Upper lobe of right lung (tissue), 1 donor: ENCODE measurements around the gene CNTNAP5. TPM values are rescaled to one million over a fixed set of nuclear protein-coding genes. Genes with fewer than 3 reads are reported as not detected.

Experiments
- ATAC-seq: fragments of 200-7000 bp; cut with Tn5 transposase; one replicate; pipeline ENCODE4 v1.9.1; 2020; ENCODE audit warnings: mild to moderate bottlenecking, moderate library complexity
- DNase-seq: peaks from one replicate; pipeline ENCODE4 v3.0.0-alpha.2; 2020
- H3K27ac ChIP-seq: fragments of 200-600 bp; one replicate; pipeline ENCODE4 v1.8.0; 2022
- H3K27me3 ChIP-seq: fragments of 200-600 bp; one replicate; pipeline ENCODE4 v1.8.0; 2022; ENCODE audit warnings: mild to moderate bottlenecking
- H3K36me3 ChIP-seq: fragments of 200-600 bp; one replicate; pipeline ENCODE4 v1.8.0; 2022
- H3K4me1 ChIP-seq: fragments of 200-600 bp; one replicate; pipeline ENCODE4 v1.8.0; 2022
- H3K4me3 ChIP-seq: fragments of 200-600 bp; one replicate; pipeline ENCODE4 v1.8.0; 2022; ENCODE audit warnings: mild to moderate bottlenecking
- H3K9me3 ChIP-seq: fragments of 200-600 bp; one replicate; pipeline ENCODE4 v1.8.0; 2022
- intact Hi-C: fragments of 100-400 bp; cut with DNase I; formaldehyde crosslinking; loops from one replicate; pipeline ENCODE4 v1.11.0; 2022
- total RNA-seq: library from RNA; stranded (reverse); fragmentation: NEBNext Ultra II Directional; extraction: Animal tissue kit (Norgen Biotek cat#: 25700); gene quantifications from one replicate; pipeline ENCODE4 v1.2.1, GENCODE V29; 2021
- TF ChIP-seq, protein P1 (sequence below): fragments of 200-600 bp; IDR thresholded peaks from one replicate; pipeline ENCODE4 v1.8.0; 2022; ENCODE audit warnings: antibody characterized with exemption
- donor health status: DM: no; HTN: yes; CAD: no; lungs with severe emphysema.

Gene CNTNAP5
- total RNA-seq, 1 donor from 2014 or later: not detected

DNA sequence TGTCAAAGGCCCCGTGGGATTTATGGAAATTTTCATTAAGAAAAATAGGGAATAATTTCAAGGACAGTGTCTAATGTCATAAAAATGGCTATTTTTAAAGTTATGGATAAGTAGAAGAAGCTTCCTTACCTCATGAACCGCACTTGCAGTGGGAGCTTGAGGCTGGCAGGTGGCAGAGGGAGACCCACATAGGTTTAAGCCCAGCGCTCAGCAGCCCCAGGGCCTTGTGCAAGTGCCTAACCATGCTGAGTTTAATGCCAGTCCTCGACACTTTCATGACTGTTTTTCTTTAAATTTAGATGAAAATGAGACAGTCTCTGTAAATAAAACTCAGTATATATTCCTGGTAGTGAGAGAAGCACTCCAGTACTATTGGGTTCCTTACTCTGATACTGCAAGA is 285.6 kb downstream of the CNTNAP5 start:
- Histone ChIP-seq H3K27ac (no peak overlapping the region), H3K36me3 (no peaks in the 10 kb centered on the region), H3K9me3 (no peaks in the 10 kb centered on the region), H3K4me3 (no peak overlapping the region), H3K4me1 (no peaks in the 10 kb centered on the region), H3K27me3 (no peaks in the 10 kb centered on the region)
- ATAC-seq (no peak), DNase-seq (no peak)
- TF ChIP-seq, protein P1, sequence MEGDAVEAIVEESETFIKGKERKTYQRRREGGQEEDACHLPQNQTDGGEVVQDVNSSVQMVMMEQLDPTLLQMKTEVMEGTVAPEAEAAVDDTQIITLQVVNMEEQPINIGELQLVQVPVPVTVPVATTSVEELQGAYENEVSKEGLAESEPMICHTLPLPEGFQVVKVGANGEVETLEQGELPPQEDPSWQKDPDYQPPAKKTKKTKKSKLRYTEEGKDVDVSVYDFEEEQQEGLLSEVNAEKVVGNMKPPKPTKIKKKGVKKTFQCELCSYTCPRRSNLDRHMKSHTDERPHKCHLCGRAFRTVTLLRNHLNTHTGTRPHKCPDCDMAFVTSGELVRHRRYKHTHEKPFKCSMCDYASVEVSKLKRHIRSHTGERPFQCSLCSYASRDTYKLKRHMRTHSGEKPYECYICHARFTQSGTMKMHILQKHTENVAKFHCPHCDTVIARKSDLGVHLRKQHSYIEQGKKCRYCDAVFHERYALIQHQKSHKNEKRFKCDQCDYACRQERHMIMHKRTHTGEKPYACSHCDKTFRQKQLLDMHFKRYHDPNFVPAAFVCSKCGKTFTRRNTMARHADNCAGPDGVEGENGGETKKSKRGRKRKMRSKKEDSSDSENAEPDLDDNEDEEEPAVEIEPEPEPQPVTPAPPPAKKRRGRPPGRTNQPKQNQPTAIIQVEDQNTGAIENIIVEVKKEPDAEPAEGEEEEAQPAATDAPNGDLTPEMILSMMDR: no peak
- intact Hi-C loops: no loop called here

DNA sequence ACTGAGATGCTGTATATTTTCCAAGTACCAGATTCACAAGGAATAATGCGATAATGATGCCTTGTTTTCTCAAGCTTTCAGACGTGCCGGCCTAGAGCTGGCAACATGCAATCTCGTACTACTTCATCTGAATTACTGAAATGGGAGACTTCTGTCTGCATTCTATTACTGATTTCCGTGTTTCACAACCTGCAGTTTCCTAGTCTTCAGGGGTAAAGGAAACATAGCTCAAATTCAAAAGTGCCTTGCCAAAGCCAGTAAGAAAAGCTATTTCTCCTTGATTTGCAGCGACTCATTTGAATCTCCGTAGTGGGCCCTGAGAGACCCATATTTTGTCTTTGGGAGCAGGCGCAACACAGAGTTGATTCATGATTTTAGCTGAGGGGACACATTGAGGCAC is 289.0 kb downstream of the CNTNAP5 start:
- no peaks in the 10 kb centered on the region for H3K9me3 ChIP-seq
- DNase-seq: no peak
- intact Hi-C loops: no loop called here
- TF ChIP-seq, protein P1: no peak
- no peak overlapping the region for H3K27ac ChIP-seq
- H3K27me3 ChIP-seq: no peaks in the 10 kb centered on the region
- no peak overlapping the region for H3K4me3 ChIP-seq
- no peaks in the 10 kb centered on the region for H3K4me1 ChIP-seq
- ATAC-seq: no peak
- no peaks in the 10 kb centered on the region for H3K36me3 ChIP-seq

DNA sequence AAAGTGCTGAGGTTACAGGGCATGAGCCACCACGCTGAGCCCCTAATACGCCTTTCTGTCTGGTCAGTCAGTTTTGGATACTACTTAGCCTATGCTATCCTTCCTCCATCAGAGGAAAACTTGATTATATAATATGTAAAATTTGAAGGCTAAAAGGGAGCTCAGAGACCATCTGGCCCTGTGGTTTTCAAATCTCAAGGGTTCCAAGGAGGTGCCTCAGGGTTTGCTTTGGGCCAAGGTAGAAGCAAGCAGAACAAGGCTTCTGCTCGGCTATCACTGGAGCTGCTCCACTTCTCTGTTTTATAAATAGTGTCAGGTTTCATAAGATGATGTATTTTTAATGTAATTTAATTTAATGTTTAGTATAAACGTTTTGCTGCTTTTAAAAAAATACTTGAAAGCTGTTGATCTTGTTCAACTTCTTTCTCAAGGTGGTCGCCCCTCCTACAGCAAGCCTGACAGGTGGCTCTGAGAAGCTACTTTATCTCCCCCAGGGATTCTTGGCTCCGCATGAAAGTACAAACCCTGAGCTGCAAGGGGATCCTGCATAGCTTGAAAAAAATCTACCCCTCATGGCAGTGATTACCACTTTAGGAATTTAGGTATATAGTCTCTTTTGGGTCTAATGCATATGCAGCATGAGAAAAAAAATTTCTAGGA is 290.3 kb downstream of the CNTNAP5 start:
- intact Hi-C loops: no loop called here
- Histone ChIP-seq H3K4me1 (no peaks in the 10 kb centered on the region), H3K27ac (no peak overlapping the region), H3K27me3 (no peaks in the 10 kb centered on the region), H3K36me3 (no peaks in the 10 kb centered on the region), H3K9me3 (no peaks in the 10 kb centered on the region), H3K4me3 (no peak overlapping the region)
- TF ChIP-seq, protein P1: no peak
- DNase-seq (no peak), ATAC-seq (no peak)

DNA sequence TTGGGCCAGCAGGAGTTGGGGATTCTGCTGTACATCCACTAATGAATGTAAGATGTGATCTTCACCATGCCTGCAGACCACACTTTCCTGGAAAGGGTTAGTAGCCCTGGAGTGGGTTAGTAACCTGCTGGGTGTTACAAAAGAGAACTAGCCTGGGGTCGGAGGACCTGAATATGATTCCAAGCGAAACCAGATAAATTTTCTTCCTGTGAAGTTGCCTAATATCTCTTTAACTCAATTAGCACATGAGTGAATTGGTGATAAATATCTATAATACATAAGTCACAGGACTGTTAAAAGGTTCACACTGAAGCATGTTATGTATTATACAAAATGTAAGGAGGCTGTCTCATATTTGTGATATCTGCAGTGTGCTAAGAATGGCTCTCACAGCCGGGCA is 291.0 kb downstream of the CNTNAP5 start:
- Histone ChIP-seq H3K36me3 (no peaks in the 10 kb centered on the region), H3K9me3 (no peaks in the 10 kb centered on the region), H3K27ac (no peak overlapping the region), H3K4me3 (no peak overlapping the region), H3K27me3 (no peaks in the 10 kb centered on the region), H3K4me1 (no peaks in the 10 kb centered on the region)
- intact Hi-C loops: no loop called here
- DNase-seq: no peak
- no peak for ATAC-seq
- TF ChIP-seq, protein P1: no peak

DNA sequence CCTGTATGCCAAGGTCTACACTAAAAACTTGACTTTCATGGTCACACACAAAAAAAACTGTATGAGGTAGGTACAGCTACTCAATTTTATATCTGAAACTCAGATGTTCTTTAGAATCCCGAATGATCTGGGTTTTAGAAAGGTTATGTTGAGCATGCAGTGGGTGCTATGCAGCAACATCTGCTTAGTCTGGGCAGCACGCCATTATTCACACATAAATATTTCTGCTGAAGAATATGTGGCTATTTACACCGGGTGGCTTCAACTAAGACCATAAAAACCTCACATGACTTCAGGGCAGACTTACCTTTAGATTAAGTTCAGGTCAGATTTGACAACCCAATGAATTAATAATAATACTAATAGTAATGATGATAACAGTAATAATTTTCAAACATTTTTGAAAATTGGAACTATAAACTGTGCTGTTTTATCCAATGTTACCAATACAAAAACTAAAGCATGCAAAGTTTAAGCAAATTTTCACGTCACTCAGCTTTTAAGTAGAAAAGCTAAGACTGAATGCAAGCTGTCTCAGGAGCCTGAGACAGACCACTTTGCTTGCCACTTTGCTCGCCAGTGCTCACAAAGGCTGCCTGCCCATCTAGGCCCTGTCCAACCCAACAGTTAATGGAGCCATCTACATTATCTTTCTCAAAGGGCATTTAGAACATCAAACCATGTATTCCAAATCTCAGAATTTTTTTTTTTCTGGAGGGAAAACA is 292.0 kb downstream of the CNTNAP5 start:
- no peaks in the 10 kb centered on the region for H3K36me3 ChIP-seq
- H3K27ac ChIP-seq: no peak overlapping the region
- no peaks in the 10 kb centered on the region for H3K27me3 ChIP-seq
- ATAC-seq (no peak), DNase-seq (no peak)
- no peaks in the 10 kb centered on the region for H3K4me1 ChIP-seq
- intact Hi-C loops: no loop called here
- no peak overlapping the region for H3K4me3 ChIP-seq
- H3K9me3 ChIP-seq: no peaks in the 10 kb centered on the region
- TF ChIP-seq, protein P1: no peak
